D341Med (cell line): ENCODE results near the gene NES.
A peak's percentile ranks its signal among the peaks of the same experiment; 100 is the strongest.

Experiments
- DNase-seq: peaks from one replicate; pipeline ENCODE4 v3.0.0; 2012; ENCODE audit warnings: low spot score

Gene NES

DNA sequence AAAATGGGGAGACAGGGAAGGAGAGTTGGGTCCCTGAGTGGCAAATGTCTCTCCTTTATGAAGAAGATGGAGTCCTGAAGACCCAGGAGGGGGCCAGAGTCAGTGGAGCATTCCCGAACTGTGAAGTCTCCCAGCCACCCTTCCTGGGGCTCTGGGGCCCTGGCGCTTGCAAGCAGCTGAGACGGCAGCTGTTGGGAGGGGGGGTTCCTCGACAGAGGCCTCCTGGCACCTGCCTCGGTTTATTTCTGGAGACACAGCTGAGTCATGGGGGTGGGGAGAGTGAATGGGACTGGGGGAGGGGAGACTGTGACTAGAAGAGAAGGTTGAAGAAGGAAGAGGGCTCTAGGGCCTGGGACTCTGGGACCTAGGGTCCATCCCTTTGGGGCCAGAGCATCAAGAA, 14.0 kb downstream of the NES start:
- no peak for DNase-seq

DNA sequence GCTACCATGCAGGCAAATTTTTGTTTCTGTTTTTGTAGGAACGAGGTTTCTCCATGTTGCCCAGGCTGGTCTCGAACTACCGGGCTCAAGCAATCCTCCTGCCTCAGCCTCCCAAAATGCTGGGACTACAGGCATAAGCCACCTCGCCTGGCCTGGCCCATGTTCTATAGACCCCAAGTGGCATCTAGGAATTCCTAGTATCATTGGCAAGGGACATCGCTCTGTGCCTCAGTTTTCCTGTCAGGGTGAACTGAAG, 14.5 kb downstream of the NES start:
- DNase-seq: no peak

DNA sequence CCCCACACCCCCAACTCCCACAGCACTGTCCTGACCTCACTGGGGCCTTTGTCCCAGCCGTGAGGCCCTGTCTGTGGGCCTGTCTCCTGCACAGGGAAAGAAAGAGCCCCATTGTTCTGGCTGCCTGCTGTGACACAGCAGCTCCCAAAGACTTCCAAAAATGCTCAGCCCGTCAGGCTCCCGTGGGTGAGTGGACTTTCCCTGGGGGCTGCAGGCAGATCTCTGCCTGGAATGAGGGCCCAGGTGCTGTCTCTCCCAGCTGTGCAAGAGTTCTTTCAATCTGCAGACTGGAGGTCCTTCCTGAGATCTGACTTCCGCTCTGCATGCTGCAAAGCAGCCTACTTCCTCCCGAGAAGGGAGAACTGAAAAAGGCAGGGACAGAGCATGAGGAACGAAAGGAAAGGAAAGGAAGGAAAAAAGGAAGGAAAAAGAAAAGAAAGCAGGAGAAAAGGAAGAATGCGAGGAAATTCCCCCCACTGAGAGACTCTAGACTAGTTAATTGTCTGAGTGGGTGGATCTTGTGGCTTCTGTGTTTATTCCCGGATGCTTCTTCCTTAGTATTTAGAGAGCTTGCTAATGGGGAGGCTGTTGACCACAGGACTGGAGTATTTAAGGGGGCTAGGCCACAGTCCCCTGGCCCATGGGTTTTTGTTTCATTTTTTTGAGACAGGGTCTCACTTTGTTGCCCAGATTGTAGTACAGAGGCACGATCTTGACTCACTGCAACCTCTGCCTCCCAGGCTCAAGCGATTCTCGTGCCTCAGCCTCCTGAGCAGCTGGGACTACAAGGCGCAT, 15.0 kb downstream of the NES start:
- DNase-seq: no peak

DNA sequence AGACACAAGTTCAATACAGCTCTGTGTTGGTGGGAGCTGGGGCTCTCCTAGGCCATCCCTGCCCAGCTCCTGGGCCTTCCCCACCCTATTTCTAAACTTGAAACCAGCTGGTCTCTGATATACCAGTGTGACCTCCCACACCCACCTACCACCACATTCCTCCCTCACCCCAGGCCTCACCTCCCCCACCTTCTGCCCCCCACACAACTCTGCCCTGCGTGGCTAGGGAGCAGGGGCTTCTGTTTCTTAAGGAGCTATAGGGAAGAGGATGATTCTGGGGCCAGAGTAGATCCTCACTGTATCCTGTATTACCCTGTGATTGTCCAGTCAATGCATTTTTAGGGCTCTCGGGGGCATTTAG, 16.5 kb downstream of the NES start:
- no peak for DNase-seq

DNA sequence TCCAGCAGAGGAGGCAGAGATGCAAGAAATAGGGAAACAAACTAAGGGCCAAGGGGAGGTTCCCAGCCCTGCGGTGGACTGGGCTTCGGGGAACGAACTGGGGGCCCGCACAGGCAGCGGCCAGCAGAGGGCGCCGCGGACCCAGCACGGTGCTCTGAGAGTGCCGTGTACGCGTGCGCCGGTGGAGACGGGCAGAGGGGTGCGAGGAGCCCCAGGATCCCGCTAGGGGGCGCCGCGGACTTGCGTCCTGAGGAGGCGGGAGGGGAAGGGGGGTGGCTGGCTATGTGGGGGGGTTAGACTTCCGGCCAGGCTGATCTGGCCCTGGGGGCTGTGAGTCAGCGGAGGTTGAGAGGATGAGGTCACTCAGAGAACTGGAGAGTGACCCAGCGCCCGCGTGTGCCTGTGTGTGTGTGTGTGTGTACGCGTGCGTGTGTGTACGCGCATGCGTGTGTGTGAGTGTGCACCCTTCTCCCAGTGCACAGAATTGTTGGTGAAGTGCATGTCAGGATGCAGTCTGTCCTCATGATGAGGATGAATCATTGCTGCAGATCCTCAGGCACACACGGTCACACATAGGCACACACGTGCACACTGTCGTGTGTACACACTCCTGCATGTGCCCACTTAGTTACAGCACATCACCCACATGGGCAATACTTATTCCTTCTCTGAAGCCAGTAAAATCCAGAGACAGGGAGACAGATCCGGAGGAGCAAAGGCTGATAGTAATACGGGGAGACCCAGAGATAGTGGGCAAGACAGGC, 17.0 kb downstream of the NES start:
- peak; percentile 100 for DNase-seq

- DNase-seq: no peak
These were observed 17.6 kb downstream of the NES start for GRCh38 chr1:156659661-156659987.

GRCh38 chr1:156658945-156659574, 18.1 kb downstream of the NES start:
- no peak for DNase-seq

- DNase-seq: no peak
These were observed 18.7 kb downstream of the NES start for GRCh38 chr1:156658496-156658895.

DNA sequence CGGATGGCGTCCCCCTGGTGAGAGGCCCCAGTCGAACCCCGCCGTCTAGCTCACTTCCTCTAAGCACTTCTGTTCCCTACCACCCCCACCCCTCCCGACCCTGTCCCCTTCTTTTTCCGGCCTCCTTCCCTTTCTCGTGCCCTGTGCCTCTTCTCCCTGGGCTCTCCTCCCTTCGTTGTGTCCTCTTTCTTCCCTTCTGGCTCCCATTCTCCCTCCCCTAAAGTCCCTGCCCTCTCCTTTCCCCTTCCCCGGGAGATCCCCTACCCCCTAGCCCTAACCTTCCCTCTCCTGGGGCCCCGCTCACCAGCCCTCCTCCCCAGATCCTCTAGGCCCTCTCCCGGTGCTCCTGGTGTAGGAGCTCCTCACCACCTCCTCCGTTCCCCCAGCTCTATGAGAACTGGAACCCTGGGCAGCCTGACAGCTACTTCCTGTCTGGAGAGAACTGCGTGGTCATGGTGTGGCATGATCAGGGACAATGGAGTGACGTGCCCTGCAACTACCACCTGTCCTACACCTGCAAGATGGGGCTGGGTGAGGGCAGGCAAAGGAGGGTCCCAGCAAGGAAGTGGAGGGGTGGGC, 19.4 kb downstream of the NES start:
- DNase-seq: no peak

DNA sequence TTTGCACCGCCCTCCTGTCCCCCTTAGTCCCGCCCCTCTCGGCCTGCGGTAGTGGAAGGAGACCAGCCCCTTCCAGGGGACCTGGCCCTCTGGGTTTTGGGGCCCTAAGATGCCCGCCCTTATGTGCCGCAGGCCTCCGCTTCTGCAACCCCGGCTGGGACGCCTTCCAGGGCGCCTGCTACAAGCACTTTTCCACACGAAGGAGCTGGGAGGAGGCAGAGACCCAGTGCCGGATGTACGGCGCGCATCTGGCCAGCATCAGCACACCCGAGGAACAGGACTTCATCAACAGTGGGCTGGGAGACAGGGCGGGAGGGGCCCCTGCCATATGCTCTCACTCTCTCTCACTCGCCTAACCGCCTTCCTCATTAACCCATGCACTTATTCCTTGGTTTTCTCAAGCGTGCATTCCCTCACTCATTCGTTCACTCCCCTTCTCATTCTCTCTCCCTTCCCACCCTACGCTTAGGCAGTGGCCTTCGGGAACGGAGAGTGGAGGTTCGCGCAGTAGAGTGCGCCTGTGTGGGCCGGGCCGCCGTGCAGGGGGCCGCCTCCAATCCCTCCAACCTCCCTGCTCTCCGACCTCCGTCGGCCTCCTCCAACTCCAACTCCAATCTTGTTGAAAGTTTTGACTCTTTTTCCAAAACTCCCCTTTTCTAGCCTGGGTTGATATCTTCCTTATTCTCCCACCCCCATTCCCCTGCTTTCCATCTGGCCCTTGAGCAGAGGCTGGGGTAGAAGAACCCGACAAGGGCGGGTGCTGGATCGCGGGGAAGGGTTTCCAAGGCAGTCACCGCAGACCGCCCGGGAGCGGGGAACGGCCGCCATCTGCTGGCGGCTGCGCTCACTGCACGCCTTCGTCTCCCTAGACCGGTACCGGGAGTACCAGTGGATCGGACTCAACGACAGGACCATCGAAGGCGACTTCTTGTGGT, 20.1 kb downstream of the NES start:
- peak; percentile 93 for DNase-seq

GRCh38 chr1:156655904-156656516, 21.2 kb downstream of the NES start:
- DNase-seq: no peak

DNA sequence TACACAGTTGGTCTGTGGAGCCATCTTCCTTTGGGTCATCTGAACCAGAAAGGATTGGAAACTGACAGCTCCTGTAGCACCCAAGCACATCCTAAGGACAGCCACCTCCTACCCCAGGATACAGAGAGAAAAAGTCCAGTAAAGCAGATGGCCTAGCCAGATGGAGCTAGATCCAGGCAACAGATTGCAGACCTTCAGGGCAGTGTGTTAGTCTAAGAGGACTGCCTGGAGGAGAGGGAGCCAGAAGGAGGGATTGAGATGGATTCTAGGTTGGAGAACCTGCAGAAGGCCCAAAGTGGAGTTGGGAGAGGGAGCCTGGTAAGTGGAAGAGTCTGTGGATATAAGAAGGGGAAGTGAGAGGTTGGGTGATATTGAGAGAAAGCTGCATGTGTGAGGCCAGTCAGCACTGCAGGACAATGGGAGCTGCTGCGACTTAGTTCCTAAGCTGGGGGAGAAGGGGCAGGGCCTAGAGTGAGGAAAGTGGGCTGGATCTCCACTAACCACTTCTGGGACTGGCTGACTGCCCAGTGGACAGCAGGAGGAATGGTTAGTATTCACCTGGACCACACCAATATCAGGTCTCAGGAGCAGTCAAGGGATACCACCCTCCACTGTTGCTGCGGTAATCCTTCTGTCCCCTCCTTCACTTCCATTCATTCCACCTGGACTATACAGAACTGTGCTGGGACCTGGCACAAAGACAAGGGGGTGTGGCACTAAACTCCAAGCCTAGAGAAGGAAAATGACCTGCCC, 21.9 kb downstream of the NES start:
- DNase-seq: no peak

GRCh38 chr1:156654700-156655099, 22.5 kb downstream of the NES start:
- no peak for DNase-seq

DNA sequence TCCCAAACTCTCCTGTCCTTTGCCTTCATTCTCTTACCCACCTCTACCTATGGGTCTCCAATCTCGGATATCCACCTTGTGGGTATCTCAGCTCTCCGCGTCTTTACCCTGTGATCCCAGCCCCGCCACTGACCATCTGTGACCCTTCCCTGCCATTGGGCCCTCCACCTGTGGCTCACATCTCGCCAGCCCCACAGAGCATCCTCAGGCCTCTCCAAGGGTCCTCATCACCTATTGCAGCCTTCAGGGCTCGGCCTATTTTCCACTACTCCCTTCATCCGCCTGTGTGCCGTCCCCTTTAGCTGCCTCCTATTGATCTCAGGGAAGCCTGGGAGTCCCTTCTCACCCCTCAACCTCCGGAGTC, 24.2 kb downstream of the NES start:
- DNase-seq: no peak

- no peak for DNase-seq
These were observed 24.8 kb downstream of the NES start for GRCh38 chr1:156652131-156652991.

DNA sequence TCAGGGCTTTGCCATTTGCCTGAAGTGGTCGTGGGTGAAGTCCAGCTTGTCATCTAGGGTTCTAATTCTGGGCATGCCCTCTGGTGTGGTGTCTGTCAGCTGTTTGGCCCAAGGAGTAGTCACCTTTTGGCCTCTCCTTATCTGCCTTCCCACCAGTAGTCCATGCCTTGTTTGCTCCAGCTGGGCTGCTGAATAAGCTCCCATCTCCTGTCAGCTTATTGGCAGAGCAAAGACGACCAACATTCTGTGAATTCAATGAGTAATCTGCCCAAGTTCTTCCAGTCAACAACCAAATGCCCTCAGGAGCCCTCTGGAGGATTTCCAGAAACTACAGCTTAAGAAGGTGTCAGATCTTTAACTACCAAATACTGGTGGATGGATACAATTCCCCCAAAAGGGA, 28.3 kb downstream of the NES start:
- no peak for DNase-seq

DNA sequence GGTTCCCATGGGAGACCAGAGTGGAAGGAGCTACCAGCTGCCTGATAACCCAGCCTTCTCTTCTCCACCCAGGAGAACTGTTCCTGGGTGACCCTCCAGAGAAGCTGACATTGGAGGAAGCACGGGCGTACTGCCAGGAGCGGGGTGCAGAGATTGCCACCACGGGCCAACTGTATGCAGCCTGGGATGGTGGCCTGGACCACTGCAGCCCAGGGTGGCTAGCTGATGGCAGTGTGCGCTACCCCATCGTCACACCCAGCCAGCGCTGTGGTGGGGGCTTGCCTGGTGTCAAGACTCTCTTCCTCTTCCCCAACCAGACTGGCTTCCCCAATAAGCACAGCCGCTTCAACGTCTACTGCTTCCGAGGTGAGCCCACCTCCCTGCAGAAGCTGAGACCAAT, 28.7 kb downstream of the NES start:
- DNase-seq: no peak

GRCh38 chr1:156647351-156647750, 29.9 kb downstream of the NES start:
- no peak for DNase-seq

GRCh38 chr1:156646738-156647211, 30.4 kb downstream of the NES start:
- no peak for DNase-seq

- no peak for DNase-seq
These were observed 31.5 kb downstream of the NES start for GRCh38 chr1:156645666-156646065.
